ENCODE results near the gene SYNDIG1. TPM values are rescaled to one million over a fixed set of nuclear protein-coding genes. Genes with fewer than 3 reads are reported as not detected.

The SYNDIG1 gene
- total RNA-seq, 1 experiment from 2014 or later = not detected

DNA sequence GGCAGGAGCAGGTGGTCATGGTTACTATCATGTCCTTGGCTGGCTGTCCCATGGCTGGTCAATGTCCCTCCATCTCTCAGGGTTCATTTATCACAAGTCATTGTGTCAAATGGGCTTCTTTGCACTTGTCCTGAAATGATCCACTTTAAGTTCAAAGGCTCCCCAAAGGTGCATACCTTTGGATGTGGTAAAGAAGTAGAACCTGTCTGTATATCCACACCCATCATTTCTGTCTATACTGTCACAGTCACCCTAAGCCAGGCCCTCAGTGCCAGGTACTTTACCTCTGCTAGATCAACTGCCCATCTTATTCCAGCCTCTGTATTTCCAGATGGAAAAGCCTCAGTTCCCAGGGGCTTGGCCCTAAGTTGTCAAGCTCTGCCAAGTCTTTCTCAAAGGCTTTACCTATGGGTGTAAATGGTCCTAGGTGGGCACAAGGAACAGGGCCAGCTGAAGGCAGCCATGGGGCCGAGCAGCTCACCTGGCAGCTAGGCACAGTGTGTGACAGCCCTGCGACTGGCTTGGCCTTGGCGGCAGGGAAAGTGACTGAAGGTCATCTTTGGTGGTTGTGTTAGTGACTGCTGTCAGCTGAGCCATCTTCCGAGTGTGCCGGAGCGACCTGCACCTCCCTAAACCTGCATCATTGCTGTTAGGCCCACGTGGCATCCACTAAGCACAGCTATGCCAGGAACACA, 198.4 kb downstream of the SYNDIG1 start:
- no peak overlapping the region for H3K27ac ChIP-seq (ENCODE audit: low read length)
- no peak for DNase-seq (ENCODE audit: low read depth, low spot score)
- no peak overlapping the region for H3K4me3 ChIP-seq (ENCODE audit: low read depth in 2 of 2, low read length in 2 of 2)
- H3K4me1 ChIP-seq (ENCODE audit: control insufficient read depth, insufficient read depth, low read length) = 0 out of 2 replicates have a peak, but pooled peaks cover under 1% of the 10 kb centered on the region
- no peaks in the 10 kb centered on the region for H3K36me3 ChIP-seq (ENCODE audit: control insufficient read depth, insufficient read depth, low read length)
- in situ Hi-C loops (cut with HindIII; ENCODE audit: low pct_unique_long_range_greater_than_20kb, low sequenced_read_pairs) (no loop called here), intact Hi-C loops (cut with micrococcal nuclease; ENCODE audit: unreplicated experiment) (no loop called here)
- no peak for ATAC-seq
- POLR2A ChIA-PET = interaction anchor here (0.7 kb wide), 1 partner anchor 448 kb away, joined by 3 read pairs; no protein-coding TSS in a partner anchor
- no peaks in the 10 kb centered on the region for H3K27me3 ChIP-seq (ENCODE audit: control insufficient read depth, insufficient read depth, low read length)
- BruUV-seq (replicated peaks) = no TSS peak
- no peaks in the 10 kb centered on the region for H3K9me3 ChIP-seq (ENCODE audit: control insufficient read depth, insufficient read depth, low read depth, low read length)
- CTCF ChIA-PET = no interaction called here
- TF ChIP-seq, protein P1, sequence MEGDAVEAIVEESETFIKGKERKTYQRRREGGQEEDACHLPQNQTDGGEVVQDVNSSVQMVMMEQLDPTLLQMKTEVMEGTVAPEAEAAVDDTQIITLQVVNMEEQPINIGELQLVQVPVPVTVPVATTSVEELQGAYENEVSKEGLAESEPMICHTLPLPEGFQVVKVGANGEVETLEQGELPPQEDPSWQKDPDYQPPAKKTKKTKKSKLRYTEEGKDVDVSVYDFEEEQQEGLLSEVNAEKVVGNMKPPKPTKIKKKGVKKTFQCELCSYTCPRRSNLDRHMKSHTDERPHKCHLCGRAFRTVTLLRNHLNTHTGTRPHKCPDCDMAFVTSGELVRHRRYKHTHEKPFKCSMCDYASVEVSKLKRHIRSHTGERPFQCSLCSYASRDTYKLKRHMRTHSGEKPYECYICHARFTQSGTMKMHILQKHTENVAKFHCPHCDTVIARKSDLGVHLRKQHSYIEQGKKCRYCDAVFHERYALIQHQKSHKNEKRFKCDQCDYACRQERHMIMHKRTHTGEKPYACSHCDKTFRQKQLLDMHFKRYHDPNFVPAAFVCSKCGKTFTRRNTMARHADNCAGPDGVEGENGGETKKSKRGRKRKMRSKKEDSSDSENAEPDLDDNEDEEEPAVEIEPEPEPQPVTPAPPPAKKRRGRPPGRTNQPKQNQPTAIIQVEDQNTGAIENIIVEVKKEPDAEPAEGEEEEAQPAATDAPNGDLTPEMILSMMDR (IDR thresholded peaks at IDR 0.05) = no peak
- TF ChIP-seq POLR2AphosphoS5 (IDR thresholded peaks at IDR 0.05; ENCODE audit: low read depth, low read length) = no peak
- TF ChIP-seq, protein P2, sequence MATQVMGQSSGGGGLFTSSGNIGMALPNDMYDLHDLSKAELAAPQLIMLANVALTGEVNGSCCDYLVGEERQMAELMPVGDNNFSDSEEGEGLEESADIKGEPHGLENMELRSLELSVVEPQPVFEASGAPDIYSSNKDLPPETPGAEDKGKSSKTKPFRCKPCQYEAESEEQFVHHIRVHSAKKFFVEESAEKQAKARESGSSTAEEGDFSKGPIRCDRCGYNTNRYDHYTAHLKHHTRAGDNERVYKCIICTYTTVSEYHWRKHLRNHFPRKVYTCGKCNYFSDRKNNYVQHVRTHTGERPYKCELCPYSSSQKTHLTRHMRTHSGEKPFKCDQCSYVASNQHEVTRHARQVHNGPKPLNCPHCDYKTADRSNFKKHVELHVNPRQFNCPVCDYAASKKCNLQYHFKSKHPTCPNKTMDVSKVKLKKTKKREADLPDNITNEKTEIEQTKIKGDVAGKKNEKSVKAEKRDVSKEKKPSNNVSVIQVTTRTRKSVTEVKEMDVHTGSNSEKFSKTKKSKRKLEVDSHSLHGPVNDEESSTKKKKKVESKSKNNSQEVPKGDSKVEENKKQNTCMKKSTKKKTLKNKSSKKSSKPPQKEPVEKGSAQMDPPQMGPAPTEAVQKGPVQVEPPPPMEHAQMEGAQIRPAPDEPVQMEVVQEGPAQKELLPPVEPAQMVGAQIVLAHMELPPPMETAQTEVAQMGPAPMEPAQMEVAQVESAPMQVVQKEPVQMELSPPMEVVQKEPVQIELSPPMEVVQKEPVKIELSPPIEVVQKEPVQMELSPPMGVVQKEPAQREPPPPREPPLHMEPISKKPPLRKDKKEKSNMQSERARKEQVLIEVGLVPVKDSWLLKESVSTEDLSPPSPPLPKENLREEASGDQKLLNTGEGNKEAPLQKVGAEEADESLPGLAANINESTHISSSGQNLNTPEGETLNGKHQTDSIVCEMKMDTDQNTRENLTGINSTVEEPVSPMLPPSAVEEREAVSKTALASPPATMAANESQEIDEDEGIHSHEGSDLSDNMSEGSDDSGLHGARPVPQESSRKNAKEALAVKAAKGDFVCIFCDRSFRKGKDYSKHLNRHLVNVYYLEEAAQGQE (IDR thresholded peaks at IDR 0.05; ENCODE audit: insufficient read depth in 1 of 2, low read depth in 2 of 2, low read length in 1 of 2) = no peak
- TF ChIP-seq SIN3A (IDR thresholded peaks at IDR 0.05; ENCODE audit: borderline replicate concordance, insufficient read depth, low read depth, low read length) = no peak
- no peak for TF ChIP-seq TCF7L2 (IDR thresholded peaks at IDR 0.05; ENCODE audit: low read depth, low read length)

DNA sequence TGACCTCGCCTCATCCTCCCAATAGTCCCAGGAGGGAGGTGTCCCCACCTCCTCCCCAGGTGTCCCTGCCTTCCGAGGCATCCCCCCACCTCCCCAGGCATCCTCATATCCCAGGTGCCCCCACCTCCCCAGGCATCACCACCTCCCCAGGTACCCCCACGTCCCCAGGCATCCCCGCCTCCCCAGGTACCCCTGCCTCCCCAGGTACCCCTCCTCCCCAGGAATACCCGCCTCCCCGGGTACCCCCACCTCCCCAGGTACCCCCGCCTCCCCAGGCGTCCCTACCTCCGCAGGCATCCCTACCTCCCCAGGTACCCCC, 198.9 kb downstream of the SYNDIG1 start:
- POLR2A ChIA-PET = interaction anchor here (0.7 kb wide), 1 partner anchor 449 kb away, joined by 3 read pairs; no protein-coding TSS in a partner anchor
- ATAC-seq (no peak), DNase-seq (ENCODE audit: low read depth, low spot score) (no peak)
- intact Hi-C loops (cut with micrococcal nuclease; ENCODE audit: unreplicated experiment) (no loop called here), in situ Hi-C loops (cut with HindIII; ENCODE audit: low pct_unique_long_range_greater_than_20kb, low sequenced_read_pairs) (no loop called here)
- CTCF ChIA-PET = no interaction called here
- TF ChIP-seq SIN3A (IDR thresholded peaks at IDR 0.05; ENCODE audit: borderline replicate concordance, insufficient read depth, low read depth, low read length) = no peak
- TF ChIP-seq, protein P1 (IDR thresholded peaks at IDR 0.05) = no peak
- TF ChIP-seq, protein P2 (IDR thresholded peaks at IDR 0.05; ENCODE audit: insufficient read depth in 1 of 2, low read depth in 2 of 2, low read length in 1 of 2) = no peak
- no peak for TF ChIP-seq POLR2AphosphoS5 (IDR thresholded peaks at IDR 0.05; ENCODE audit: low read depth, low read length)
- TF ChIP-seq TCF7L2 (IDR thresholded peaks at IDR 0.05; ENCODE audit: low read depth, low read length) = no peak
- Histone ChIP-seq H3K36me3 (ENCODE audit: control insufficient read depth, insufficient read depth, low read length) (no peaks in the 10 kb centered on the region), H3K27me3 (ENCODE audit: control insufficient read depth, insufficient read depth, low read length) (no peaks in the 10 kb centered on the region), H3K4me1 (ENCODE audit: control insufficient read depth, insufficient read depth, low read length) (0 out of 2 replicates have a peak, but pooled peaks cover 3% of the 10 kb centered on the region), H3K4me3 (ENCODE audit: low read depth in 2 of 2, low read length in 2 of 2) (no peak overlapping the region), H3K27ac (ENCODE audit: low read length) (no peak overlapping the region), H3K9me3 (ENCODE audit: control insufficient read depth, insufficient read depth, low read depth, low read length) (no peaks in the 10 kb centered on the region)
- BruUV-seq (replicated peaks) = no TSS peak

Measured in Panc1 (cell line).